MCF 10A (cell line): ENCODE results near the gene ATP2A2. TPM values are rescaled to one million over a fixed set of nuclear protein-coding genes. Genes with fewer than 3 reads are reported as not detected.

ENCODE experiments used
- BruUV-seq: library from RNA; stranded (reverse); fragments of 400-500 nt; replicated peaks from 2 replicates; lab custom pipeline; 2021; lab: Mats Ljungman, UMichigan
- CTCF ChIA-PET: fragments of 300-600 bp; sonication (Branson Sonifier 250); formaldehyde crosslinking; extraction: SDS; loops from one replicate; lab custom pipeline; 2021; ENCODE audit warnings: antibody characterized with exemption, inconsistent platforms; lab: Yijun Ruan, JAX
- POLR2A ChIA-PET: fragments of 300-600, 350-650 bp; sonication (Branson Sonifier 250); formaldehyde crosslinking; extraction: SDS; loops from one replicate; lab custom pipeline; 2020; ENCODE audit warnings: antibody characterized with exemption, inconsistent platforms; lab: Yijun Ruan, JAX
- DNase-seq: peaks from one replicate; pipeline ENCODE4 v3.0.0-alpha.2; 2018; ENCODE audit not compliant: unreplicated experiment
- H3K27ac Mint-ChIP-seq: one replicate; pipeline ENCODE4 v1.8.0; 2022; ENCODE audit warnings: mild to moderate bottlenecking, low read depth, mixed read lengths; ENCODE audit not compliant: unreplicated experiment
- H3K27me3 Mint-ChIP-seq: one replicate; pipeline ENCODE4 v1.8.0; 2022; ENCODE audit warnings: mixed read lengths; ENCODE audit not compliant: insufficient read depth, unreplicated experiment
- H3K36me3 Mint-ChIP-seq: one replicate; pipeline ENCODE4 v1.8.0; 2022; ENCODE audit warnings: mild to moderate bottlenecking, moderate library complexity, mixed read lengths; ENCODE audit not compliant: insufficient read depth, unreplicated experiment
- H3K4me1 Mint-ChIP-seq: one replicate; pipeline ENCODE4 v1.8.0; 2022; ENCODE audit warnings: mixed read lengths; ENCODE audit not compliant: insufficient read depth, unreplicated experiment
- H3K4me3 Mint-ChIP-seq: one replicate; pipeline ENCODE4 v1.8.0; 2022; ENCODE audit warnings: mild to moderate bottlenecking, moderate library complexity, mixed read lengths; ENCODE audit not compliant: unreplicated experiment
- H3K9me3 Mint-ChIP-seq: one replicate; pipeline ENCODE4 v1.8.0; 2022; ENCODE audit warnings: mixed read lengths; ENCODE audit not compliant: unreplicated experiment
- CTCF ChIP-seq: fragments of 200-600 bp; IDR thresholded peaks from one replicate; pipeline ENCODE4 v1.8.0; 2022; ENCODE audit warnings: antibody characterized with exemption, mild to moderate bottlenecking; ENCODE audit not compliant: unreplicated experiment
- intact Hi-C: fragments of 100-400 bp; cut with micrococcal nuclease; formaldehyde crosslinking; loops from 2 replicates; pipeline ENCODE4 v1.14.1; 2022
- total RNA-seq: library from RNA; stranded (reverse); gene quantifications from 2 replicates; pipeline ENCODE4 v1.2.3, GENCODE V29; 2022

Gene ATP2A2
- total RNA-seq, 1 experiment from 2014 or later = 272 TPM

- TF ChIP-seq CTCF = no peak
- H3K9me3 Mint-ChIP-seq = no peaks in the 10 kb centered on the region
- BruUV-seq = TSS peak; percentile 71
- CTCF ChIA-PET = interaction anchor here (0.6 to 1.6 kb wide), 8 partner anchors 18 to 129 kb away, joined by 3 to 6 read pairs (median 3); no protein-coding TSS in a partner anchor
- POLR2A ChIA-PET = interaction anchor here (0.5 to 6.0 kb wide), 26 partner anchors 9 to 221 kb away, joined by 3 to 112 read pairs (median 5); partner anchors contain the start of genes ANAPC7, ATP2A2, FAM216A and GPN3
- H3K4me3 Mint-ChIP-seq = peak overlapping the region; percentile 56
- peak; percentile 86 for DNase-seq
- H3K4me1 Mint-ChIP-seq = peaks cover 15% of the 10 kb centered on the region
- H3K27ac Mint-ChIP-seq = peak overlapping the region; percentile 89
- H3K27me3 Mint-ChIP-seq = no peaks in the 10 kb centered on the region
- intact Hi-C loops = loop anchor here (5.0 kb wide), 1 partner anchor 35 kb away; the partner anchor contains the start of gene ATP2A2
- peaks cover under 1% of the 10 kb centered on the region for H3K36me3 Mint-ChIP-seq
These were observed 33.5 kb upstream of the ATP2A2 start for GRCh38 chr12:110247340-110248095.

GRCh38 chr12:110248096-110248447 lies 33.0 kb upstream of the ATP2A2 start:
- peak overlapping the region; percentile 56 for H3K4me3 Mint-ChIP-seq
- intact Hi-C loops = loop anchor here (5.0 kb wide), 1 partner anchor 34 kb away; the partner anchor contains the start of gene ATP2A2
- POLR2A ChIA-PET = interaction anchor here (0.5 to 6.0 kb wide), 25 partner anchors 9 to 220 kb away, joined by 3 to 112 read pairs (median 5); partner anchors contain the start of genes ANAPC7, ATP2A2, FAM216A and GPN3

GRCh38 chr12:110249105-110249504 lies 31.9 kb upstream of the ATP2A2 start:
- intact Hi-C loops = loop anchor here (5.0 kb wide), 1 partner anchor 33 kb away; the partner anchor contains the start of gene ATP2A2
- peak overlapping the region; percentile 89 for H3K27ac Mint-ChIP-seq

More at GRCh38 chr12:110248096-110248447, 33.0 kb upstream of the ATP2A2 start:
- peaks cover 6% of the 10 kb centered on the region for H3K36me3 Mint-ChIP-seq
- peak overlapping the region; percentile 89 for H3K27ac Mint-ChIP-seq
- BruUV-seq = no TSS peak
- peak; percentile 77 for DNase-seq
- no peak for TF ChIP-seq CTCF
- no peaks in the 10 kb centered on the region for H3K9me3 Mint-ChIP-seq
- H3K4me1 Mint-ChIP-seq = peaks cover 15% of the 10 kb centered on the region
- no peaks in the 10 kb centered on the region for H3K27me3 Mint-ChIP-seq
- CTCF ChIA-PET = interaction anchor here (0.6 to 1.6 kb wide), 10 partner anchors 10 to 129 kb away, joined by 3 to 6 read pairs (median 3); no protein-coding TSS in a partner anchor

More at GRCh38 chr12:110249105-110249504, 31.9 kb upstream of the ATP2A2 start:
- DNase-seq = no peak
- Mint-ChIP-seq H3K36me3 (peaks cover 6% of the 10 kb centered on the region), H3K4me1 (peaks cover 15% of the 10 kb centered on the region), H3K27me3 (no peaks in the 10 kb centered on the region), H3K9me3 (no peaks in the 10 kb centered on the region), H3K4me3 (no peak overlapping the region)
- POLR2A ChIA-PET = interaction anchor here (1.0 to 6.0 kb wide), 10 partner anchors 8 to 91 kb away, joined by 3 to 112 read pairs (median 9); partner anchors contain the start of gene ATP2A2
- CTCF ChIA-PET = interaction anchor here (0.7 to 1.6 kb wide), 7 partner anchors 9 to 56 kb away, joined by 3 to 8 read pairs (median 3); no protein-coding TSS in a partner anchor
- BruUV-seq = no TSS peak
- TF ChIP-seq CTCF = no peak
